IMR-90 (cell line): ENCODE results near the gene EYS. TPM values are rescaled to one million over a fixed set of nuclear protein-coding genes. Genes with fewer than 3 reads are reported as not detected.

ENCODE experiments used
- ATAC-seq: fragments of 200-7000 bp; cut with Tn5 transposase; 2 replicates; pipeline ENCODE4 v1.9.1; 2020; ENCODE audit warnings: low read depth, mild to moderate bottlenecking, moderate library complexity
- BruUV-seq: library from RNA; stranded (reverse); fragments of 400-500 nt; replicated peaks from 2 replicates; lab custom pipeline; 2021; lab: Mats Ljungman, UMichigan
- CTCF ChIA-PET: fragments of 300-600 bp; formaldehyde crosslinking; extraction: SDS; loops from one replicate; lab custom pipeline; 2021; ENCODE audit warnings: antibody characterized with exemption; lab: Yijun Ruan, JAX
- POLR2A ChIA-PET: fragments of 300-600 bp; sonication (Branson Sonifier 250); formaldehyde crosslinking; loops from one replicate; lab custom pipeline; 2022; ENCODE audit warnings: antibody characterized with exemption; ENCODE audit not compliant: unreplicated experiment; lab: Charles Lee
- DNase-seq: peaks from one replicate; pipeline ENCODE4 v3.0.0; 2013
- H2AFZ ChIP-seq: replicated peaks from 2 replicates; pipeline ENCODE3; 2013; ENCODE audit warnings: low read length, mild to moderate bottlenecking; ENCODE audit not compliant: poor library complexity
- H2AK5ac ChIP-seq: 2 replicates; pipeline ENCODE4 v1.6.1; 2013; ENCODE audit warnings: low read depth, low read length, inconsistent platforms
- H2AK9ac ChIP-seq: replicated peaks from 2 replicates; pipeline ENCODE3; 2013; ENCODE audit warnings: mild to moderate bottlenecking, low read depth, low read length, moderate library complexity; ENCODE audit not compliant: poor library complexity
- H2BK120ac ChIP-seq: 2 replicates; pipeline ENCODE4 v1.6.1; 2013; ENCODE audit warnings: low read depth, low read length, inconsistent platforms
- H2BK15ac ChIP-seq: 3 replicates; pipeline ENCODE4 v1.6.1; 2013; ENCODE audit warnings: low read depth, low read length, inconsistent platforms
- H2BK20ac ChIP-seq: 2 replicates; pipeline ENCODE4 v1.6.1; 2013; ENCODE audit warnings: low read depth, mild to moderate bottlenecking, inconsistent platforms, low read length, moderate library complexity
- H2BK5ac ChIP-seq: 2 replicates; pipeline ENCODE4 v1.6.1; 2013; ENCODE audit warnings: mild to moderate bottlenecking, low read depth, low read length, inconsistent platforms; ENCODE audit not compliant: poor library complexity, severe bottlenecking
- H3K14ac ChIP-seq: replicated peaks from 2 replicates; pipeline ENCODE4 v1.6.1; 2013; ENCODE audit warnings: low read depth, low read length, inconsistent platforms
- H3K18ac ChIP-seq: 2 replicates; pipeline ENCODE4 v1.6.1; 2013; ENCODE audit warnings: low read depth, low read length, control low read depth
- H3K23ac ChIP-seq: 2 replicates; pipeline ENCODE4 v1.6.1; 2013; ENCODE audit warnings: low read depth, low read length, inconsistent platforms
- H3K27ac ChIP-seq: 2 replicates; pipeline ENCODE4 v1.5.1; 2013; ENCODE audit warnings: mild to moderate bottlenecking, control low read depth, low read length; ENCODE audit not compliant: insufficient read depth
- H3K27me3 ChIP-seq: 2 replicates; pipeline ENCODE4 v1.6.1; 2013; ENCODE audit warnings: low read length; ENCODE audit not compliant: control insufficient read depth, insufficient read depth
- H3K36me3 ChIP-seq: 2 replicates; pipeline ENCODE4 v1.6.1; 2013; ENCODE audit warnings: low read length, mixed read lengths; ENCODE audit not compliant: control insufficient read depth, insufficient read depth
- H3K4ac ChIP-seq: 2 replicates; pipeline ENCODE4 v1.6.1; 2013; ENCODE audit warnings: low read depth, low read length, inconsistent platforms
- H3K4me1 ChIP-seq: 2 replicates; pipeline ENCODE4 v1.6.1; 2013; ENCODE audit warnings: low read length, mixed read lengths; ENCODE audit not compliant: control insufficient read depth, insufficient read depth
- H3K4me2 ChIP-seq: 2 replicates; pipeline ENCODE4 v1.6.1; 2013; ENCODE audit warnings: low read depth, mild to moderate bottlenecking, control low read depth, low read length, moderate library complexity
- H3K4me3 ChIP-seq: 2 replicates; pipeline ENCODE4 v1.5.1; 2013; ENCODE audit warnings: low read depth, mild to moderate bottlenecking, control low read depth, low read length, moderate library complexity; ENCODE audit not compliant: insufficient read depth
- H3K56ac ChIP-seq: 2 replicates; pipeline ENCODE4 v1.6.1; 2013; ENCODE audit warnings: low read length, inconsistent platforms; ENCODE audit not compliant: insufficient read depth; ENCODE audit errors: extremely low read depth
- H3K79me1 ChIP-seq, 2 experiments: 2 replicates each; pipeline ENCODE4 v1.6.1; 2013; ENCODE audit warnings: low read length in 2 of 2, inconsistent platforms in 1 of 2, low read depth in 1 of 2
- H3K9ac ChIP-seq: 2 replicates; pipeline ENCODE4 v1.6.1; 2013; ENCODE audit warnings: low read depth, low read length, control low read depth
- H3K9me1 ChIP-seq: 2 replicates; pipeline ENCODE4 v1.6.1; 2013; ENCODE audit warnings: low read length, inconsistent platforms; ENCODE audit not compliant: insufficient read depth
- H3K9me3 ChIP-seq: 2 replicates; pipeline ENCODE4 v1.6.1; 2013; ENCODE audit warnings: low read length; ENCODE audit not compliant: control insufficient read depth, insufficient read depth
- H4K20me1 ChIP-seq: 2 replicates; pipeline ENCODE4 v1.6.1; 2013; ENCODE audit warnings: low read length, inconsistent platforms; ENCODE audit not compliant: insufficient read depth
- H4K5ac ChIP-seq: 2 replicates; pipeline ENCODE4 v1.6.1; 2013; ENCODE audit warnings: mild to moderate bottlenecking, low read depth, low read length, control low read depth
- H4K8ac ChIP-seq, 2 experiments: 2 replicates each; pipeline ENCODE4 v1.6.1; 2013; ENCODE audit warnings: low read depth in 2 of 2, low read length in 2 of 2, control low read depth in 1 of 2, inconsistent platforms in 1 of 2
- H4K91ac ChIP-seq: 2 replicates; pipeline ENCODE4 v1.6.1; 2013; ENCODE audit warnings: low read depth, low read length, inconsistent platforms; ENCODE audit not compliant: insufficient read depth
- CHD1 ChIP-seq: IDR thresholded peaks from 2 replicates; pipeline ENCODE4 v1.6.1; 2012; ENCODE audit warnings: low read depth, low read length, improper control_type of control experiment
- CTCF ChIP-seq: conservative IDR thresholded peaks from 2 replicates; pipeline ENCODE4 v1.5.1; 2012; ENCODE audit warnings: mild to moderate bottlenecking, low read depth, low read length, improper control_type of control experiment
- ELK1 ChIP-seq: fragments of 150-350 bp; IDR thresholded peaks from 2 replicates; pipeline ENCODE4 v1.6.1; 2016; ENCODE audit warnings: low read depth, mild to moderate bottlenecking, low read length, moderate library complexity, borderline replicate concordance
- FOS ChIP-seq: fragments of 150-350 bp; IDR thresholded peaks from 2 replicates; pipeline ENCODE4 v1.6.1; 2016; ENCODE audit warnings: low read depth, low read length
- MXI1 ChIP-seq: IDR thresholded peaks from 2 replicates; pipeline ENCODE4 v1.6.1; 2012; ENCODE audit warnings: low read depth, mild to moderate bottlenecking, low read length, moderate library complexity, borderline replicate concordance
- NFE2L2 ChIP-seq: fragments of 150-350 bp; IDR thresholded peaks from 2 replicates; pipeline ENCODE4 v1.6.1; 2016; ENCODE audit warnings: low read depth, mild to moderate bottlenecking, low read length
- RAD21 ChIP-seq: IDR thresholded peaks from 2 replicates; pipeline ENCODE4 v1.6.1; 2012; ENCODE audit warnings: low read length, improper control_type of control experiment
- RFX5 ChIP-seq: IDR thresholded peaks from 2 replicates; pipeline ENCODE4 v1.8.0; 2012; ENCODE audit warnings: low read depth, mild to moderate bottlenecking, low read length, moderate library complexity
- SMC3 ChIP-seq: fragments of 150-350 bp; IDR thresholded peaks from 2 replicates; pipeline ENCODE4 v1.6.1; 2016; ENCODE audit warnings: low read depth, mild to moderate bottlenecking, antibody characterized with exemption, low read length, moderate library complexity
- USF2 ChIP-seq: fragments of 150-350 bp; IDR thresholded peaks from 2 replicates; pipeline ENCODE4 v1.6.1; 2017; ENCODE audit warnings: mild to moderate bottlenecking, antibody characterized with exemption, low read length, low read depth
- WGBS, 2 experiments: methylation state at CpG; one replicate each; pipeline versions ENCODE4 v1.1.5 to v1.1.7; 2013; ENCODE audit warnings: missing lambda C conversion rate in 2 of 2; ENCODE audit not compliant: insufficient read length in 1 of 2; ENCODE audit errors: extremely low coverage in 2 of 2; 5-methylcytosine and 5-hydroxymethylcytosine counted together
- dilution Hi-C: fragments of 300-500 bp; cut with HindIII; formaldehyde crosslinking; loops from one replicate; pipeline ENCODE4 v1.14.3; 2018; ENCODE audit warnings: low sequenced_read_pairs; ENCODE audit not compliant: unreplicated experiment
- in situ Hi-C: fragments of 300-500 bp; cut with MboI; formaldehyde crosslinking; loops from 3 replicates; pipeline ENCODE4 v1.14.3; 2019; ENCODE audit warnings: low sequenced_read_pairs, inconsistent platforms, mixed read lengths
- intact Hi-C: fragments of 100-400 bp; cut with micrococcal nuclease; formaldehyde crosslinking; loops from 2 replicates; pipeline ENCODE4 v1.10.0; 2022
- polyA plus RNA-seq, 3 experiments: library from polyadenylated mRNA; depleted of rRNA; stranded (reverse); fragments of >200 nt; gene quantifications; 2 replicates each; pipeline ENCODE4 v1.2.3, GENCODE V29; 2012; ENCODE audit warnings: low replicate concordance in 1 of 3
- total RNA-seq: library from RNA; depleted of rRNA; stranded (reverse); fragments of >200 nt; gene quantifications from 2 replicates; pipeline ENCODE4 v1.2.3, GENCODE V29; 2012

EYS gene
- total and polyA plus RNA-seq, 2 of the 4 experiments (the other 2 are of a cell fraction) = under 0.01 TPM; not detected in 1

- H2AK9ac ChIP-seq = no peak overlapping the region
- H4K8ac ChIP-seq = no peak overlapping the region
- H3K79me1 ChIP-seq = peaks cover 19 to 55% of the 10 kb centered on the region in 2 experiments
- H3K27me3 ChIP-seq = no peaks in the 10 kb centered on the region
- H3K14ac ChIP-seq = no peak overlapping the region
- DNase-seq = no peak
- H3K9ac ChIP-seq = no peak overlapping the region
- H3K56ac ChIP-seq = no peak overlapping the region
- no peak overlapping the region for H3K4ac ChIP-seq
- dilution Hi-C loops = no loop called here
- no peak overlapping the region for H3K4me3 ChIP-seq
- no peak overlapping the region for H2BK5ac ChIP-seq
- peaks cover 3% of the 10 kb centered on the region; the same call in 1 of the 2 replicates for H3K4me1 ChIP-seq
- H3K36me3 ChIP-seq = no peaks in the 10 kb centered on the region
- ChIA-PET POLR2A (no interaction called here), CTCF (no interaction called here)
- H3K27ac ChIP-seq = no peak overlapping the region
- ATAC-seq = no peak
- no peak overlapping the region for H3K23ac ChIP-seq
- H4K5ac ChIP-seq = no peak overlapping the region
- no peak overlapping the region for H2AFZ ChIP-seq
- peaks cover 2% of the 10 kb centered on the region; the same call in 1 of the 2 replicates for H3K9me1 ChIP-seq
- H3K18ac ChIP-seq = no peak overlapping the region
- no peaks in the 10 kb centered on the region for H3K9me3 ChIP-seq
- no peak overlapping the region for H2BK120ac ChIP-seq
- TF ChIP-seq RAD21 = no peak
- TF ChIP-seq MXI1 = no peak
- TF ChIP-seq NFE2L2 = no peak
- no peak for TF ChIP-seq ELK1
- no peak for TF ChIP-seq RFX5
- TF ChIP-seq CTCF = no peak
- no peak for TF ChIP-seq SMC3
- TF ChIP-seq FOS = no peak
- no peak for TF ChIP-seq USF2
- no peak for TF ChIP-seq CHD1
- intact Hi-C loops = no loop called here
- no CpG with 5 or more reads among the region's 3 CpGs for WGBS, 2 experiments
- no peak overlapping the region for H2AK5ac ChIP-seq
- no peak overlapping the region for H4K91ac ChIP-seq
- H2BK15ac ChIP-seq = no peak overlapping the region
- H3K4me2 ChIP-seq = no peak overlapping the region
- H4K20me1 ChIP-seq = peaks cover 34% of the 10 kb centered on the region
- H2BK20ac ChIP-seq = no peak overlapping the region
- in situ Hi-C loops = no loop called here
- BruUV-seq = no TSS peak
These were observed 2034.4 kb downstream of the EYS start for GRCh38 chr6:63672582-63673129.
